Measurements from ENCODE around the gene EIF3I. TPM values are rescaled to one million over a fixed set of nuclear protein-coding genes. Genes with fewer than 3 reads are reported as not detected.

The EIF3I gene
- total and polyA plus RNA-seq, 2 of the 13 experiments (the other 11 are each of a cell fraction or from before 2014, with no cell fraction given) = 210 to 223 TPM

DNA sequence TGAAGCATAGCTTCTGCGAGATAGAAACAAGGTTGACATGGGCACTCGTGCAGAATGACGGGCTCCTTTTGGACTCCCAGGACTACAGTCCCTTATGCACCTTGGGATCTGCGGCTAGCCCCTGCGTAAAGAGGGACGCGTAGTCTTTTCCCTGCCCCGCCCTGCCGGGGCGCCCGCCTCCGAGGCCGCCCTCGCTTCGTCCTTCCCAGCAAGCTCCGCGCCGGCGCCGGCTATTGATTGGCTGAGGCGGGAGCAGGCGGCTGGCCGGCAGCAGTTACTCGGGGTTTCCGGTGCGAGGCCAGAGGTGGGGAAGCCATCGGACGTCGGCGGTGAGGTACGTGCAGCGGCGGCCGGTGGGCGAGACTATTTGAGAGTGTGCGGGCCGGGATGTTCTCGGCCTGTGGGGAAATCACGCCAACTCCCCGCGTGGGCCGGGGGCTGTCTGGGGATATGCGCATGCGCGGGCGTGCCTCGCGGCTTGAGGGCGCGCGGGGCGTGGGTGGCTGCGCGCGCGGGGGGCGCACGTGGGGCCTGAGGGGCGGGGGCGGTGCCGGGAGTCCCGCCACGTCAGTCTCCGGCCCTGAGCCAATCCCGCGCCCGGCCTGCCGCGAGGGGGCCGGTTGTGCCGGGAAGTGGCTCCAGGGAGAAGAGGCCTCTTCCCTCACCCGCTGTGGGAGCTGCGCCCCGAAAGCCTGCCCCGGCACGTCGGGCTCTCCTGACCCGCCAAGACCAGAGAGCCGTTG is 42.6 kb upstream of the EIF3I start, which contains the start of gene TXLNA (continued):
- TF ChIP-seq, protein P1, sequence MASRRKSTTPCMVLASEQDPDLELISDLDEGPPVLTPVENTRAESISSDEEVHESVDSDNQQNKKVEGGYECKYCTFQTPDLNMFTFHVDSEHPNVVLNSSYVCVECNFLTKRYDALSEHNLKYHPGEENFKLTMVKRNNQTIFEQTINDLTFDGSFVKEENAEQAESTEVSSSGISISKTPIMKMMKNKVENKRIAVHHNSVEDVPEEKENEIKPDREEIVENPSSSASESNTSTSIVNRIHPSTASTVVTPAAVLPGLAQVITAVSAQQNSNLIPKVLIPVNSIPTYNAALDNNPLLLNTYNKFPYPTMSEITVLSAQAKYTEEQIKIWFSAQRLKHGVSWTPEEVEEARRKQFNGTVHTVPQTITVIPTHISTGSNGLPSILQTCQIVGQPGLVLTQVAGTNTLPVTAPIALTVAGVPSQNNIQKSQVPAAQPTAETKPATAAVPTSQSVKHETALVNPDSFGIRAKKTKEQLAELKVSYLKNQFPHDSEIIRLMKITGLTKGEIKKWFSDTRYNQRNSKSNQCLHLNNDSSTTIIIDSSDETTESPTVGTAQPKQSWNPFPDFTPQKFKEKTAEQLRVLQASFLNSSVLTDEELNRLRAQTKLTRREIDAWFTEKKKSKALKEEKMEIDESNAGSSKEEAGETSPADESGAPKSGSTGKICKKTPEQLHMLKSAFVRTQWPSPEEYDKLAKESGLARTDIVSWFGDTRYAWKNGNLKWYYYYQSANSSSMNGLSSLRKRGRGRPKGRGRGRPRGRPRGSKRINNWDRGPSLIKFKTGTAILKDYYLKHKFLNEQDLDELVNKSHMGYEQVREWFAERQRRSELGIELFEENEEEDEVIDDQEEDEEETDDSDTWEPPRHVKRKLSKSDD (CRISPR knock-in tag; IDR thresholded peaks at IDR 0.05; ENCODE audit: low read depth) = peak; percentile 33; the same call in 1 of the 2 replicates
- TF ChIP-seq, protein P2, sequence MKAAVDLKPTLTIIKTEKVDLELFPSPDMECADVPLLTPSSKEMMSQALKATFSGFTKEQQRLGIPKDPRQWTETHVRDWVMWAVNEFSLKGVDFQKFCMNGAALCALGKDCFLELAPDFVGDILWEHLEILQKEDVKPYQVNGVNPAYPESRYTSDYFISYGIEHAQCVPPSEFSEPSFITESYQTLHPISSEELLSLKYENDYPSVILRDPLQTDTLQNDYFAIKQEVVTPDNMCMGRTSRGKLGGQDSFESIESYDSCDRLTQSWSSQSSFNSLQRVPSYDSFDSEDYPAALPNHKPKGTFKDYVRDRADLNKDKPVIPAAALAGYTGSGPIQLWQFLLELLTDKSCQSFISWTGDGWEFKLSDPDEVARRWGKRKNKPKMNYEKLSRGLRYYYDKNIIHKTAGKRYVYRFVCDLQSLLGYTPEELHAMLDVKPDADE (CRISPR knock-in tag; IDR thresholded peaks at IDR 0.05) = no peak
- 0 out of 2 replicates have a peak, but pooled peaks have one; percentile 41 for TF ChIP-seq HMG20B (CRISPR knock-in tag; conservative IDR thresholded peaks at IDR 0.05)
- TF ChIP-seq ZNF720 (CRISPR knock-in tag; IDR thresholded peaks at IDR 0.05) = no peak
- TF ChIP-seq, protein P3, sequence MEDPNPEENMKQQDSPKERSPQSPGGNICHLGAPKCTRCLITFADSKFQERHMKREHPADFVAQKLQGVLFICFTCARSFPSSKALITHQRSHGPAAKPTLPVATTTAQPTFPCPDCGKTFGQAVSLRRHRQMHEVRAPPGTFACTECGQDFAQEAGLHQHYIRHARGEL (CRISPR knock-in tag; IDR thresholded peaks at IDR 0.05) = peak; percentile 85; the same call in 1 of the 2 replicates
- TF ChIP-seq ZNF382 (CRISPR knock-in tag; IDR thresholded peaks at IDR 0.05; ENCODE audit: borderline replicate concordance) = no peak
- TF ChIP-seq BORCS8-MEF2B (CRISPR knock-in tag; IDR thresholded peaks at IDR 0.05) = peak; percentile 94
- TF ChIP-seq ZNF296 (CRISPR knock-in tag; conservative IDR thresholded peaks at IDR 0.05) = no peak
- no peak for TF ChIP-seq RFX1 (IDR thresholded peaks at IDR 0.05)
- TF ChIP-seq SATB2 (CRISPR knock-in tag; IDR thresholded peaks at IDR 0.05) = 0 out of 2 replicates have a peak, but pooled peaks have one; percentile 56
- TF ChIP-seq ZMYM4 (CRISPR knock-in tag; IDR thresholded peaks at IDR 0.05) = peak; percentile 79
- TF ChIP-seq, protein P4, sequence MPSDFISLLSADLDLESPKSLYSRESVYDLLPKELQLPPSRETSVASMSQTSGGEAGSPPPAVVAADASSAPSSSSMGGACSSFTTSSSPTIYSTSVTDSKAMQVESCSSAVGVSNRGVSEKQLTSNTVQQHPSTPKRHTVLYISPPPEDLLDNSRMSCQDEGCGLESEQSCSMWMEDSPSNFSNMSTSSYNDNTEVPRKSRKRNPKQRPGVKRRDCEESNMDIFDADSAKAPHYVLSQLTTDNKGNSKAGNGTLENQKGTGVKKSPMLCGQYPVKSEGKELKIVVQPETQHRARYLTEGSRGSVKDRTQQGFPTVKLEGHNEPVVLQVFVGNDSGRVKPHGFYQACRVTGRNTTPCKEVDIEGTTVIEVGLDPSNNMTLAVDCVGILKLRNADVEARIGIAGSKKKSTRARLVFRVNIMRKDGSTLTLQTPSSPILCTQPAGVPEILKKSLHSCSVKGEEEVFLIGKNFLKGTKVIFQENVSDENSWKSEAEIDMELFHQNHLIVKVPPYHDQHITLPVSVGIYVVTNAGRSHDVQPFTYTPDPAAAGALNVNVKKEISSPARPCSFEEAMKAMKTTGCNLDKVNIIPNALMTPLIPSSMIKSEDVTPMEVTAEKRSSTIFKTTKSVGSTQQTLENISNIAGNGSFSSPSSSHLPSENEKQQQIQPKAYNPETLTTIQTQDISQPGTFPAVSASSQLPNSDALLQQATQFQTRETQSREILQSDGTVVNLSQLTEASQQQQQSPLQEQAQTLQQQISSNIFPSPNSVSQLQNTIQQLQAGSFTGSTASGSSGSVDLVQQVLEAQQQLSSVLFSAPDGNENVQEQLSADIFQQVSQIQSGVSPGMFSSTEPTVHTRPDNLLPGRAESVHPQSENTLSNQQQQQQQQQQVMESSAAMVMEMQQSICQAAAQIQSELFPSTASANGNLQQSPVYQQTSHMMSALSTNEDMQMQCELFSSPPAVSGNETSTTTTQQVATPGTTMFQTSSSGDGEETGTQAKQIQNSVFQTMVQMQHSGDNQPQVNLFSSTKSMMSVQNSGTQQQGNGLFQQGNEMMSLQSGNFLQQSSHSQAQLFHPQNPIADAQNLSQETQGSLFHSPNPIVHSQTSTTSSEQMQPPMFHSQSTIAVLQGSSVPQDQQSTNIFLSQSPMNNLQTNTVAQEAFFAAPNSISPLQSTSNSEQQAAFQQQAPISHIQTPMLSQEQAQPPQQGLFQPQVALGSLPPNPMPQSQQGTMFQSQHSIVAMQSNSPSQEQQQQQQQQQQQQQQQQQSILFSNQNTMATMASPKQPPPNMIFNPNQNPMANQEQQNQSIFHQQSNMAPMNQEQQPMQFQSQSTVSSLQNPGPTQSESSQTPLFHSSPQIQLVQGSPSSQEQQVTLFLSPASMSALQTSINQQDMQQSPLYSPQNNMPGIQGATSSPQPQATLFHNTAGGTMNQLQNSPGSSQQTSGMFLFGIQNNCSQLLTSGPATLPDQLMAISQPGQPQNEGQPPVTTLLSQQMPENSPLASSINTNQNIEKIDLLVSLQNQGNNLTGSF (CRISPR knock-in tag; IDR thresholded peaks at IDR 0.05) = 0 out of 2 replicates have a peak, but pooled peaks have one; percentile 61
- TF ChIP-seq HMG20A (CRISPR knock-in tag; IDR thresholded peaks at IDR 0.05; ENCODE audit: borderline replicate concordance) = no peak
- TF ChIP-seq, protein P5, sequence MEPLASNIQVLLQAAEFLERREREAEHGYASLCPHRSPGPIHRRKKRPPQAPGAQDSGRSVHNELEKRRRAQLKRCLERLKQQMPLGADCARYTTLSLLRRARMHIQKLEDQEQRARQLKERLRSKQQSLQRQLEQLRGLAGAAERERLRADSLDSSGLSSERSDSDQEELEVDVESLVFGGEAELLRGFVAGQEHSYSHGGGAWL (CRISPR knock-in tag; IDR thresholded peaks at IDR 0.05) = peak; percentile 96
- TF ChIP-seq ZNF737 (CRISPR knock-in tag; IDR thresholded peaks at IDR 0.05; ENCODE audit: borderline replicate concordance) = peak; percentile 91; the same call in 1 of the 2 replicates
- TF ChIP-seq ZNF354B (CRISPR knock-in tag; IDR thresholded peaks at IDR 0.05) = 0 out of 2 replicates have a peak, but pooled peaks have one; percentile 24
- peak; percentile 54 for TF ChIP-seq ZNF335 (CRISPR knock-in tag; IDR thresholded peaks at IDR 0.05)
- TF ChIP-seq RBM39 (IDR thresholded peaks at IDR 0.05; ENCODE audit: low read depth, low read length, poor library complexity, severe bottlenecking) = peak; percentile 87
- TF ChIP-seq SAFB2 (CRISPR knock-in tag; IDR thresholded peaks at IDR 0.05; ENCODE audit: borderline replicate concordance, low read depth) = peak; percentile 79; the same call in 1 of the 2 replicates

Measured in HepG2 (cell line).